GM12878 (cell line): ENCODE data around the gene SMTNL1. TPM values are rescaled to one million over a fixed set of nuclear protein-coding genes. Genes with fewer than 3 reads are reported as not detected.

Source experiments
- CREB1 ChIP-seq: IDR thresholded peaks from 2 replicates; pipeline ENCODE4 v1.6.1; 2012; ENCODE audit warnings: low read depth, mild to moderate bottlenecking, inconsistent platforms
- ETV6 ChIP-seq, 2 experiments: fragments of 450-650 bp in 1 of 2; IDR thresholded peaks in 1 of 2; conservative IDR thresholded peaks in 1 of 2; 2 replicates each; pipeline ENCODE4 v1.6.1; 2014; ENCODE audit warnings: antibody characterized with exemption in 1 of 2, borderline replicate concordance in 1 of 2, low read depth in 1 of 2, mild to moderate bottlenecking in 1 of 2, moderate library complexity in 1 of 2
- GATAD2B ChIP-seq: fragments of 450-650 bp; conservative IDR thresholded peaks from 2 replicates; pipeline ENCODE4 v1.6.1; 2017; ENCODE audit warnings: low read depth, mild to moderate bottlenecking, moderate library complexity
- LARP7 ChIP-seq: fragments of 450-650 bp; IDR thresholded peaks from 2 replicates; pipeline ENCODE4 v1.6.1; 2017; ENCODE audit warnings: mild to moderate bottlenecking
- MEF2A ChIP-seq: IDR thresholded peaks from 2 replicates; pipeline ENCODE4 v1.6.1; 2011; ENCODE audit warnings: low read depth, mild to moderate bottlenecking, low read length, moderate library complexity; ENCODE audit not compliant: insufficient read depth
- SIX5 ChIP-seq: IDR thresholded peaks from 2 replicates; pipeline ENCODE4 v1.6.1; 2011; ENCODE audit warnings: mild to moderate bottlenecking, low read depth, low read length, moderate library complexity; ENCODE audit not compliant: severe bottlenecking
- STAT1 ChIP-seq: fragments of 450-650 bp; conservative IDR thresholded peaks from 2 replicates; pipeline ENCODE4 v1.6.1; 2014; ENCODE audit warnings: antibody characterized with exemption, mild to moderate bottlenecking
- TCF3 ChIP-seq: IDR thresholded peaks from 2 replicates; pipeline ENCODE4 v1.6.1; 2012; ENCODE audit warnings: low read depth, mild to moderate bottlenecking, low read length, borderline replicate concordance; ENCODE audit not compliant: insufficient read depth
- YBX1 ChIP-seq: fragments of 450-650 bp; IDR thresholded peaks from 2 replicates; pipeline ENCODE4 v1.6.1; 2016; ENCODE audit warnings: antibody characterized with exemption
- polyA plus RNA-seq, 11 experiments: library from polyadenylated mRNA; depleted of rRNA in 4 of 11; unstranded in 6 of 11; stranded (reverse) in 5 of 11; fragments of >200 nt; fragmentation: Nextera tagmentation in 4 of 11; fragmentation: Illumina TruSeq in 1 of 11; extraction: Ambion mirVana in 4 of 11; extraction: Trizol in 1 of 11; gene quantifications; 1 replicate in 1 of 11; 2 replicates in 10 of 11; pipeline versions ENCODE4 v1.2.1 to v1.2.3, GENCODE V29; 2011 to 2016; ENCODE audit warnings: inconsistent platforms in 2 of 11, missing spikeins in 2 of 11, low read depth in 1 of 11
- total RNA-seq, 4 experiments: library from RNA; depleted of rRNA in 3 of 4; stranded (reverse); fragments of >200 nt in 3 of 4; fragmentation: Illumina TruSeq in 1 of 4; extraction: Trizol in 1 of 4; gene quantifications; 2 replicates each; pipeline versions ENCODE4 v1.2.1 to v1.2.3, GENCODE V29; 2013 to 2021
- TF ChIP-seq, protein P1 (sequence below): fragments of 450-650 bp; IDR thresholded peaks from 2 replicates; pipeline ENCODE4 v1.6.1; 2016; ENCODE audit warnings: mild to moderate bottlenecking, moderate library complexity, borderline replicate concordance
- TF ChIP-seq, protein P2 (sequence below), 3 experiments: IDR thresholded peaks in 2 of 3; conservative IDR thresholded peaks in 1 of 3; 2 replicates each; pipeline ENCODE4 v1.5.1; 2011; ENCODE audit warnings: low read depth in 3 of 3, low read length in 3 of 3, mild to moderate bottlenecking in 3 of 3, control low read depth in 2 of 3, moderate library complexity in 2 of 3, inconsistent platforms in 1 of 3, mixed read lengths in 1 of 3; ENCODE audit not compliant: control insufficient read depth in 2 of 3, insufficient read depth in 1 of 3; ENCODE audit errors: extremely low read depth in 1 of 3
- TF ChIP-seq, protein P3 (sequence below): IDR thresholded peaks from 2 replicates; pipeline ENCODE4 v1.6.1; 2011; ENCODE audit warnings: mild to moderate bottlenecking, low read depth, low read length, moderate library complexity; ENCODE audit not compliant: insufficient replicate concordance
- TF ChIP-seq, protein P4 (sequence below): IDR thresholded peaks from 2 replicates; pipeline ENCODE4 v1.6.1; 2011; ENCODE audit warnings: borderline replicate concordance, low read depth, mild to moderate bottlenecking, moderate library complexity, mixed read lengths, low read length; ENCODE audit not compliant: insufficient read depth; ENCODE audit errors: extremely low read length

SMTNL1 gene
- total and polyA plus RNA-seq, 10 of the 15 experiments (the other 5 are each of a cell fraction or from before 2014, with no cell fraction given) = 0.06 to 0.17 (median 0.10) TPM; not detected in 7

DNA sequence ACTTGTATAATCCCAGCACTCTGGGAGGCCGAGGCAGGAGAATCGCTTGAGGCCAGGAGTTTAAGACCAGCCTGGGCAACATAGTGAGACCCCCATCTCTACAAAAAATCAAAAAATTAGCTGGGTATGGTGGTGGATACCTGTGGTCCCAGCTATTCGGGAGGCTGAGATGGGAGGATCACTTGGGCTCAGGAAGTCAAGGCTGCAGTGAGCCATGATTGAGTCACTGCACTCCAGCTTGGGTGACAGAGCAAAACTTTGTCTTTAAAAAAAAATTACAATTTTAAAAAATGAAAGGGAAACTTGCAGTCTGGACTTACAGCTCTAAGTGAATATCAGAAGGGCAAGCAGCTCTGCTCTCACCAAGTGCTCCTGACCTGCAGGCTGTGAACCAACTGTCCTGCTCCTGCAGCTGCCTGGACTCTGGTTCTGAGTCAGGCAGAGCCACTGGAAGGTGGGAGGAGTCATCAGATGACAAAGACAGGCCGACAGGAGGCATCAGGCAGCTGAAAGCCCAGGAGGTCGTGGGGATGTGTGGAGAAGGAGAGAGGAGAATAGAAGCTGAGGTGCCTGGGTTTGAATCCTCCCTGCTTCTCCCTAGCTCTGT is 9.6 kb downstream of the SMTNL1 start (continued):
- TF ChIP-seq, protein P1, sequence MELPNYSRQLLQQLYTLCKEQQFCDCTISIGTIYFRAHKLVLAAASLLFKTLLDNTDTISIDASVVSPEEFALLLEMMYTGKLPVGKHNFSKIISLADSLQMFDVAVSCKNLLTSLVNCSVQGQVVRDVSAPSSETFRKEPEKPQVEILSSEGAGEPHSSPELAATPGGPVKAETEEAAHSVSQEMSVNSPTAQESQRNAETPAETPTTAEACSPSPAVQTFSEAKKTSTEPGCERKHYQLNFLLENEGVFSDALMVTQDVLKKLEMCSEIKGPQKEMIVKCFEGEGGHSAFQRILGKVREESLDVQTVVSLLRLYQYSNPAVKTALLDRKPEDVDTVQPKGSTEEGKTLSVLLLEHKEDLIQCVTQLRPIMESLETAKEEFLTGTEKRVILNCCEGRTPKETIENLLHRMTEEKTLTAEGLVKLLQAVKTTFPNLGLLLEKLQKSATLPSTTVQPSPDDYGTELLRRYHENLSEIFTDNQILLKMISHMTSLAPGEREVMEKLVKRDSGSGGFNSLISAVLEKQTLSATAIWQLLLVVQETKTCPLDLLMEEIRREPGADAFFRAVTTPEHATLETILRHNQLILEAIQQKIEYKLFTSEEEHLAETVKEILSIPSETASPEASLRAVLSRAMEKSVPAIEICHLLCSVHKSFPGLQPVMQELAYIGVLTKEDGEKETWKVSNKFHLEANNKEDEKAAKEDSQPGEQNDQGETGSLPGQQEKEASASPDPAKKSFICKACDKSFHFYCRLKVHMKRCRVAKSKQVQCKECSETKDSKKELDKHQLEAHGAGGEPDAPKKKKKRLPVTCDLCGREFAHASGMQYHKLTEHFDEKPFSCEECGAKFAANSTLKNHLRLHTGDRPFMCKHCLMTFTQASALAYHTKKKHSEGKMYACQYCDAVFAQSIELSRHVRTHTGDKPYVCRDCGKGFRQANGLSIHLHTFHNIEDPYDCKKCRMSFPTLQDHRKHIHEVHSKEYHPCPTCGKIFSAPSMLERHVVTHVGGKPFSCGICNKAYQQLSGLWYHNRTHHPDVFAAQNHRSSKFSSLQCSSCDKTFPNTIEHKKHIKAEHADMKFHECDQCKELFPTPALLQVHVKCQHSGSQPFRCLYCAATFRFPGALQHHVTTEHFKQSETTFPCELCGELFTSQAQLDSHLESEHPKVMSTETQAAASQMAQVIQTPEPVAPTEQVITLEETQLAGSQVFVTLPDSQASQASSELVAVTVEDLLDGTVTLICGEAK = no peak
- TF ChIP-seq, protein P2, sequence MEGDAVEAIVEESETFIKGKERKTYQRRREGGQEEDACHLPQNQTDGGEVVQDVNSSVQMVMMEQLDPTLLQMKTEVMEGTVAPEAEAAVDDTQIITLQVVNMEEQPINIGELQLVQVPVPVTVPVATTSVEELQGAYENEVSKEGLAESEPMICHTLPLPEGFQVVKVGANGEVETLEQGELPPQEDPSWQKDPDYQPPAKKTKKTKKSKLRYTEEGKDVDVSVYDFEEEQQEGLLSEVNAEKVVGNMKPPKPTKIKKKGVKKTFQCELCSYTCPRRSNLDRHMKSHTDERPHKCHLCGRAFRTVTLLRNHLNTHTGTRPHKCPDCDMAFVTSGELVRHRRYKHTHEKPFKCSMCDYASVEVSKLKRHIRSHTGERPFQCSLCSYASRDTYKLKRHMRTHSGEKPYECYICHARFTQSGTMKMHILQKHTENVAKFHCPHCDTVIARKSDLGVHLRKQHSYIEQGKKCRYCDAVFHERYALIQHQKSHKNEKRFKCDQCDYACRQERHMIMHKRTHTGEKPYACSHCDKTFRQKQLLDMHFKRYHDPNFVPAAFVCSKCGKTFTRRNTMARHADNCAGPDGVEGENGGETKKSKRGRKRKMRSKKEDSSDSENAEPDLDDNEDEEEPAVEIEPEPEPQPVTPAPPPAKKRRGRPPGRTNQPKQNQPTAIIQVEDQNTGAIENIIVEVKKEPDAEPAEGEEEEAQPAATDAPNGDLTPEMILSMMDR (IDR thresholded peaks at IDR 0.05 in 2 of 3, conservative IDR thresholded peaks at IDR 0.05 in 1 of 3; ENCODE audit: control insufficient read depth in 2 of 3, extremely low read depth in 1 of 3, insufficient read depth in 1 of 3, low read depth in 3 of 3, low read length in 3 of 3) = no peak
- TF ChIP-seq MEF2A (no peak), STAT1 (no peak), GATAD2B (no peak), CREB1 (no peak), ETV6 (conservative IDR thresholded peaks at IDR 0.05 in 1 of 2, IDR thresholded peaks at IDR 0.05 in 1 of 2; ENCODE audit: borderline replicate concordance in 1 of 2, low read depth in 1 of 2) (no peak), TCF3 (0 out of 2 replicates have a peak, but pooled peaks have one; percentile 62), LARP7 (no peak), YBX1 (no peak), SIX5 (no peak)
- TF ChIP-seq, protein P3, sequence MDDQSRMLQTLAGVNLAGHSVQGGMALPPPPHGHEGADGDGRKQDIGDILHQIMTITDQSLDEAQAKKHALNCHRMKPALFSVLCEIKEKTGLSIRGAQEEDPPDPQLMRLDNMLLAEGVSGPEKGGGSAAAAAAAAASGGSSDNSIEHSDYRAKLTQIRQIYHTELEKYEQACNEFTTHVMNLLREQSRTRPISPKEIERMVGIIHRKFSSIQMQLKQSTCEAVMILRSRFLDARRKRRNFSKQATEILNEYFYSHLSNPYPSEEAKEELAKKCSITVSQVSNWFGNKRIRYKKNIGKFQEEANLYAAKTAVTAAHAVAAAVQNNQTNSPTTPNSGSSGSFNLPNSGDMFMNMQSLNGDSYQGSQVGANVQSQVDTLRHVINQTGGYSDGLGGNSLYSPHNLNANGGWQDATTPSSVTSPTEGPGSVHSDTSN = no peak
- TF ChIP-seq, protein P4, sequence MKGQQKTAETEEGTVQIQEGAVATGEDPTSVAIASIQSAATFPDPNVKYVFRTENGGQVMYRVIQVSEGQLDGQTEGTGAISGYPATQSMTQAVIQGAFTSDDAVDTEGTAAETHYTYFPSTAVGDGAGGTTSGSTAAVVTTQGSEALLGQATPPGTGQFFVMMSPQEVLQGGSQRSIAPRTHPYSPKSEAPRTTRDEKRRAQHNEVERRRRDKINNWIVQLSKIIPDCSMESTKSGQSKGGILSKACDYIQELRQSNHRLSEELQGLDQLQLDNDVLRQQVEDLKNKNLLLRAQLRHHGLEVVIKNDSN = no peak
- TF ChIP-seq, all 136 proteins: peak for 9
